Testis (tissue), 3 donors: ENCODE results near the gene ZNF573. TPM values are rescaled to one million over a fixed set of nuclear protein-coding genes. Genes with fewer than 3 reads are reported as not detected.

ENCODE experiments used
- DNase-seq: peaks from one replicate; pipeline ENCODE4 v3.0.0-alpha.2; 2019
- H3K27ac ChIP-seq, 2 donors: fragments of 200-600 bp; sonication (generic); one replicate each; pipeline ENCODE4 v1.5.1; 2019
- H3K27me3 ChIP-seq: fragments of 200-600 bp; sonication (generic); one replicate; pipeline ENCODE4 v1.5.1; 2019
- H3K36me3 ChIP-seq: fragments of 200-600 bp; sonication (generic); one replicate; pipeline ENCODE4 v1.5.1; 2017; ENCODE audit warnings: low read depth; ENCODE audit errors: missing control alignments
- H3K4me1 ChIP-seq: fragments of 200-600 bp; sonication (generic); one replicate; pipeline ENCODE4 v1.5.1; 2019
- H3K4me3 ChIP-seq, 2 donors: fragments of 200-600 bp; sonication (generic); one replicate each; pipeline ENCODE4 v1.5.1; 2017 to 2019
- H3K9me3 ChIP-seq: fragments of 200-600 bp; sonication (generic); one replicate; pipeline ENCODE4 v1.5.1; 2017
- CTCF ChIP-seq, 3 experiments: fragments of 450-650 bp in 2 of 3; fragments of 200-600 bp in 1 of 3; sonication (generic) in 1 of 3; IDR thresholded peaks; one replicate each; pipeline ENCODE4 v1.5.1; 2016 to 2019; ENCODE audit warnings: antibody characterized with exemption in 3 of 3, mild to moderate bottlenecking in 2 of 3, moderate library complexity in 1 of 3
- POLR2A ChIP-seq: fragments of 450-650 bp; IDR thresholded peaks from one replicate; pipeline ENCODE4 v1.6.1; 2017; ENCODE audit warnings: antibody characterized with exemption, mild to moderate bottlenecking, moderate library complexity
- WGBS, 2 donors: methylation state at CpG; one replicate each; pipeline ENCODE4 v1.1.5; 2018; 5-methylcytosine and 5-hydroxymethylcytosine counted together
- intact Hi-C: fragments of 100-400 bp; cut with DNase I; formaldehyde crosslinking; loops from one replicate; pipeline ENCODE4 v1.15.1; 2023; ENCODE audit warnings: low total_unique reads
- polyA plus RNA-seq: library from polyadenylated mRNA; stranded (reverse); fragments of 350-450 nt; fragmentation: Illumina TruSeq; extraction: RNeasy Lipid Tissue Mini Kit (QIAGEN cat#74804); gene quantifications from one replicate; pipeline ENCODE4 v1.2.3, GENCODE V29; 2014; ENCODE audit warnings: low read depth, low replicate concordance; ENCODE audit not compliant: insufficient read depth
- total RNA-seq, 2 donors: library from RNA; depleted of rRNA; stranded (reverse); fragments of >200 nt; gene quantifications; one replicate each; pipeline ENCODE4 v1.2.3, GENCODE V29; 2016

The ZNF573 gene
- total and polyA plus RNA-seq, 3 donors from 2014 or later, result 12.7 to 17.8 (median 13.4) TPM

- no peaks in the 10 kb centered on the region for H3K27me3 ChIP-seq
- intact Hi-C loops, result no loop called here
- no peaks in the 10 kb centered on the region for H3K36me3 ChIP-seq
- no peaks in the 10 kb centered on the region for H3K9me3 ChIP-seq
- DNase-seq, result no peak
- WGBS, 2 donors, result 81 to 83% methylated on average over 7 of the region's 7 CpGs
- no peak overlapping the region for H3K4me3 ChIP-seq
- TF ChIP-seq CTCF (IDR thresholded peaks at IDR 0.05) (no peak), POLR2A (no peak)
- H3K27ac ChIP-seq, result no peak overlapping the region
- H3K4me1 ChIP-seq, result no peaks in the 10 kb centered on the region
Measured at GRCh38 chr19:37803249-37803840, 24.0 kb upstream of the ZNF573 start.

- no peak overlapping the region for H3K27ac ChIP-seq
- peak overlapping the region; percentile 29 to 49 for H3K4me3 ChIP-seq
- no peaks in the 10 kb centered on the region for H3K9me3 ChIP-seq
- no peaks in the 10 kb centered on the region for H3K4me1 ChIP-seq
- no peaks in the 10 kb centered on the region for H3K36me3 ChIP-seq
- DNase-seq, result peak; percentile 56
- intact Hi-C loops, result no loop called here
- no peaks in the 10 kb centered on the region for H3K27me3 ChIP-seq
- TF ChIP-seq CTCF (IDR thresholded peaks at IDR 0.05), result no peak
- TF ChIP-seq POLR2A, result no peak
- WGBS, 2 donors, result 27 to 32% methylated on average over 11 to 39 of the region's 46 CpGs
Measured at GRCh38 chr19:37790244-37790925, 11.0 kb upstream of the ZNF573 start.

GRCh38 chr19:37778613-37779126, 716 bp downstream of the ZNF573 start:
- H3K9me3 ChIP-seq, result no peaks in the 10 kb centered on the region
- peak overlapping the region; percentile 78 to 92 for H3K4me3 ChIP-seq
- H3K27ac ChIP-seq, result peak overlapping the region; percentile 82 to 83
- no peak for DNase-seq
- 2 to 8% methylated on average over 7 of the region's 7 CpGs for WGBS, 2 donors
- H3K4me1 ChIP-seq, result peaks cover 4% of the 10 kb centered on the region
- no peak for TF ChIP-seq CTCF (IDR thresholded peaks at IDR 0.05)
- TF ChIP-seq POLR2A, result no peak
- no peaks in the 10 kb centered on the region for H3K36me3 ChIP-seq
- intact Hi-C loops, result no loop called here
- H3K27me3 ChIP-seq, result no peaks in the 10 kb centered on the region

GRCh38 chr19:37770985-37771384, 8.4 kb downstream of the ZNF573 start:
- 89 to 97% methylated on average over 1 of the region's 1 CpG for WGBS, 2 donors
- no peak for DNase-seq
- Histone ChIP-seq H3K27ac (no peak overlapping the region), H3K4me1 (no peaks in the 10 kb centered on the region), H3K27me3 (no peaks in the 10 kb centered on the region), H3K9me3 (no peaks in the 10 kb centered on the region), H3K4me3 (no peak overlapping the region), H3K36me3 (no peaks in the 10 kb centered on the region)
- TF ChIP-seq CTCF (IDR thresholded peaks at IDR 0.05) (no peak), POLR2A (no peak)
- intact Hi-C loops, result no loop called here
